Forelimb muscle (tissue), 1 donor: ENCODE measurements around the gene ARID2. TPM values are rescaled to one million over a fixed set of nuclear protein-coding genes. Genes with fewer than 3 reads are reported as not detected.

Source experiments
- DNase-seq: peaks from one replicate; pipeline ENCODE4 v3.0.0-alpha.2; 2013; ENCODE audit warnings: low read depth
- polyA plus RNA-seq: library from polyadenylated mRNA; unstranded; fragments of 120-200 nt; gene quantifications from one replicate; pipeline ENCODE4 v1.2.1, GENCODE V29; 2013; ENCODE audit not compliant: insufficient read length

Gene ARID2, protein sequence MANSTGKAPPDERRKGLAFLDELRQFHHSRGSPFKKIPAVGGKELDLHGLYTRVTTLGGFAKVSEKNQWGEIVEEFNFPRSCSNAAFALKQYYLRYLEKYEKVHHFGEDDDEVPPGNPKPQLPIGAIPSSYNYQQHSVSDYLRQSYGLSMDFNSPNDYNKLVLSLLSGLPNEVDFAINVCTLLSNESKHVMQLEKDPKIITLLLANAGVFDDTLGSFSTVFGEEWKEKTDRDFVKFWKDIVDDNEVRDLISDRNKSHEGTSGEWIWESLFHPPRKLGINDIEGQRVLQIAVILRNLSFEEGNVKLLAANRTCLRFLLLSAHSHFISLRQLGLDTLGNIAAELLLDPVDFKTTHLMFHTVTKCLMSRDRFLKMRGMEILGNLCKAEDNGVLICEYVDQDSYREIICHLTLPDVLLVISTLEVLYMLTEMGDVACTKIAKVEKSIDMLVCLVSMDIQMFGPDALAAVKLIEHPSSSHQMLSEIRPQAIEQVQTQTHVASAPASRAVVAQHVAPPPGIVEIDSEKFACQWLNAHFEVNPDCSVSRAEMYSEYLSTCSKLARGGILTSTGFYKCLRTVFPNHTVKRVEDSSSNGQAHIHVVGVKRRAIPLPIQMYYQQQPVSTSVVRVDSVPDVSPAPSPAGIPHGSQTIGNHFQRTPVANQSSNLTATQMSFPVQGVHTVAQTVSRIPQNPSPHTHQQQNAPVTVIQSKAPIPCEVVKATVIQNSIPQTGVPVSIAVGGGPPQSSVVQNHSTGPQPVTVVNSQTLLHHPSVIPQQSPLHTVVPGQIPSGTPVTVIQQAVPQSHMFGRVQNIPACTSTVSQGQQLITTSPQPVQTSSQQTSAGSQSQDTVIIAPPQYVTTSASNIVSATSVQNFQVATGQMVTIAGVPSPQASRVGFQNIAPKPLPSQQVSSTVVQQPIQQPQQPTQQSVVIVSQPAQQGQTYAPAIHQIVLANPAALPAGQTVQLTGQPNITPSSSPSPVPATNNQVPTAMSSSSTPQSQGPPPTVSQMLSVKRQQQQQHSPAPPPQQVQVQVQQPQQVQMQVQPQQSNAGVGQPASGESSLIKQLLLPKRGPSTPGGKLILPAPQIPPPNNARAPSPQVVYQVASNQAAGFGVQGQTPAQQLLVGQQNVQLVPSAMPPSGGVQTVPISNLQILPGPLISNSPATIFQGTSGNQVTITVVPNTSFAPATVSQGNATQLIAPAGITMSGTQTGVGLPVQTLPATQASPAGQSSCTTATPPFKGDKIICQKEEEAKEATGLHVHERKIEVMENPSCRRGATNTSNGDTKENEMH (N-terminal part only)
- polyA plus RNA-seq = 16.3 TPM

- DNase-seq = no peak
Observed at GRCh38 chr12:45729233-45730083, at the start of gene ARID2. TSS of gene ARID2 (plus strand) at chr12:45729706. CDS start at chr12:45729837, 131 bp downstream.

DNA sequence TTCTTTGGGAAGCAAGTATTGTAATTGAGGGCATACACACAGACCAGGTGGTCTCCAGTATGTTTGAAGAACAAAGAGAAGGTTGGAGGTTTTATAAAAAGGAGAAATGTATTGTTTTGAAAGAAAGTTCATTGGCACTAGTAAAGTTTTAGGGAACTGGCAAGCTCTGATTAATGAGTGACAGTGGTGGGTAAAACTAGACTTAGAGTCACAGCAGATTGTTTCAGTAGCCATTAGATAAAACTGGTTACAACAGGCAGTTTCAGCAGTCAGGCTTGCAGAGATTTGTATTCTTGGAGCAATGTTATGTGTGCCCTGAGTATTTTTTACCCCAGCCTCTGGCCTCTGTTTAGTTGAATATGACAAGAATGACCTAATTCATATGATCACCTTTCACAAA lies 49.1 kb upstream of the ARID2 start:
- DNase-seq = no peak

- DNase-seq = no peak
Observed at GRCh38 chr12:45681465-45681864, 48.0 kb upstream of the ARID2 start.

GRCh38 chr12:45685680-45686079 lies 43.8 kb upstream of the ARID2 start:
- no peak for DNase-seq

- DNase-seq = no peak
Observed at GRCh38 chr12:45687081-45688015, 42.2 kb upstream of the ARID2 start.

GRCh38 chr12:45688183-45688582 lies 41.3 kb upstream of the ARID2 start:
- DNase-seq = no peak

DNA sequence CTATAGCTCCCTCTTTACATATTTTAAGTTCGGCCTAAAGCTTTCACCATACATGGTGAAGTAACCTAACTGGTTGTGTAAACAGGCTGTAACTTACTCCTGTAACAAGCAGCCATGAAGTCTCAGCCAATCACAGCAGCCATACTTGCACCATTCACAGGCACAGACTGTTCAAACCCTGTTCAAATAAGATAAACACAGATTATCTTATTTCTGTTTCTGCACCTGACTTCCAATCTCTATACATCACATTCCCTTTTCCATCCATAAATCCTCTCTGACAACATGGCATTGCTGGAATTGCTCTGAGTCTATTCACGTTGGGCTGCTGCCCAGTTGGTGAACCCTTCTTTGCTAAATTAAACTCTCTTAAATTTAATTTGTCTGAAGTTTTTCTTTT lies 34.5 kb upstream of the ARID2 start:
- no peak for DNase-seq

GRCh38 chr12:45695606-45696005 lies 33.9 kb upstream of the ARID2 start:
- DNase-seq = no peak

- no peak for DNase-seq
Observed at GRCh38 chr12:45696049-45696448, 33.5 kb upstream of the ARID2 start.

DNA sequence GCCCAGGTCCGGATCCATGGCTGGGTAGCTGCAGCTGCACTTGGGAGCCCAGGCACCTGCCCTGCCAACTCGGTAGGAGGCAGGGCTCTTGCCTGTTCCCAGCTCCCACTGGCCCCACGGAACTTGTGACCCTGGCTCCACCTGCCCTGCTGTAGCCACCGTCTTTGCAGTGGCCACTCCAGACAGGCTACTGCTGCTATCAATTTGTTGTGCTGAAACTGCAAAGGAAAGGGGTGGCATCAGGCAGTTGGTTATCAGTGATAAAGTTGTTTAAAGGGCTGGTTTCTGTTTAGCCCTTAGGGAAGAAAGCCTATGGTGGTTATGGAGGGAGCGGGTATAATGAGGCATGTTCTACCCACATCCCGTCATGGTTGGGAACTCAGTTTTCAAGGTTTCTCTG lies 32.1 kb upstream of the ARID2 start:
- no peak for DNase-seq

DNA sequence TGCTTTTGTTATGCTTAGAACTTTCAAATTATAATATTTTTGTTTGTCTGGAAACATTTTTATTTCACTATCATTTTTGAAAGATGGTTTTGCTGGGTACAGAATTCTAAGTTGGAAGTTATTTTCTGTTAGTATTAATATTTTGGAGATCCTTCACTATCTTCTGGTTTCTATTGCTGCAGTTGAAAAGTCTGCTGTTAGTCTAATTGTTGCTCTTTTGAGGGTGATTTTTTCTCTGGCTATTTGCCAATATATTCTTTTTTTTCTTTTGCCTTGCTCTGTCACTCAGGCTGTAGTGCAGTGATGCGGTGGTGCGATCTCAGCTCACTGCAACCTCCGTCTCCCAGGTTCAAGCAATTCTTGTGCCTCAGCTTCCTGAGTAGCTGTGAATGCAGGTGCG lies 28.2 kb upstream of the ARID2 start:
- DNase-seq = no peak

- DNase-seq = no peak
Observed at GRCh38 chr12:45703942-45704341, 25.6 kb upstream of the ARID2 start.

DNA sequence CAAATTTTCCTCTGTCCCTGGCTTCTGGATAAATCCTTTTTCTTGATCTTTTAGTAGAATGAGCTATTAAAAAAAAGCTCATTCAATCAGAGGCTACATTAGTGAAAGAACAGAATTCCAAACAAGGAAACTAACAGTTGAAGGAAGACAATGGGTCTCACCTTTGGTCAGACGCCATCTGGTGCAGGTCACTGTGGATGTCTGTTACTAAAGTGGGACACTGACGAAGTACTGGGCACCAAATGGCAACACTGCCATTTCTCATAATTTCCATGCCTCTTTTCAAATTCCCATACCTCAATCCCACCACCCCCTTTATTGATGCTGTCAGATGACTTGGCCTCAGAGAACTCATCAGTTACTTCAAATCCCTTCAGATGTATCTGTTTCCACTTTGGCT lies 24.5 kb upstream of the ARID2 start:
- no peak for DNase-seq

GRCh38 chr12:45705404-45705803 lies 24.1 kb upstream of the ARID2 start:
- no peak for DNase-seq

GRCh38 chr12:45707241-45707857 lies 22.2 kb upstream of the ARID2 start:
- no peak for DNase-seq

DNA sequence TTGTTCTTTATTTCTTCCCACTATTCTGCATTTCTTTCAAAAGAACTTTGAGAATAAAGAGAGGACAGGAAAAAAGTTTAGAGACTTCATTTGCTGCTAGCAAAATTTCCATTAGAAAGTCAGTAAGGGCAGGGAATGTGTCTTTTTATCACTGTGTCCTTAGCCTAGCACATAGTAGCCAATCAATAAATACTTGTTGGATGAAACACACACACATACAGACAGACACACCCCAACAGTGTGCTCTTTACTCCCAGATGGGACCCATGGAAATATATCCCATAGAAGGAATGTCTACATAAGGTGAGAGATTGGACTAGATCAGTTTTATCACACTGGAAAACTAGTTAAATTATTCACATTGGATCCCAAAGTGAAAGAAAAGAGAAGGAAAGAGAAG lies 21.1 kb upstream of the ARID2 start:
- no peak for DNase-seq

- no peak for DNase-seq
Observed at GRCh38 chr12:45708901-45709300, 20.6 kb upstream of the ARID2 start.

GRCh38 chr12:45712319-45712718 lies 17.2 kb upstream of the ARID2 start:
- no peak for DNase-seq

- DNase-seq = no peak
Observed at GRCh38 chr12:45713078-45713477, 16.4 kb upstream of the ARID2 start.
